Globus pallidus (tissue), 1 donor: ENCODE measurements around the gene SMC6.

Experiments
- DNase-seq: peaks from one replicate; pipeline ENCODE4 v3.0.0-alpha.2; 2015; ENCODE audit warnings: low spot score

SMC6 gene

DNA sequence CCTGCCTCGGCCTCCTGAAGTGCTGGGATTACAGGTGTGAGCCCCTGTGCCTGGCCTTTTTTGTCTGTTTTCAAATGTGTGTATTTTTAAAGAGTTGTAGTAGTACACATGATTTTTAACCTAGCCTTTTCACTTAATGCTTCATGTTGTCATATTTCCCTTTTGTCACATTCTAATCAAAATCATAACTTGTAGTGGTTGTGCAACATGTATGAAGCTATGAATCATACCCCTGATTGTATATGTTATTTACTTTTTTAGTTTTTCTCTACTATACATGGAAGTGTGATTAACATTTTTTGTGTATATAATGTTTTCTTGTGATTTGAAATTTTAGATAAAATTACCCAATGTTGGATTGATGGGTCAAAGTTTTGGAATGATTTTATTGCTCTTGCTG, 8.8 kb upstream of the SMC6 start:
- no peak for DNase-seq

DNA sequence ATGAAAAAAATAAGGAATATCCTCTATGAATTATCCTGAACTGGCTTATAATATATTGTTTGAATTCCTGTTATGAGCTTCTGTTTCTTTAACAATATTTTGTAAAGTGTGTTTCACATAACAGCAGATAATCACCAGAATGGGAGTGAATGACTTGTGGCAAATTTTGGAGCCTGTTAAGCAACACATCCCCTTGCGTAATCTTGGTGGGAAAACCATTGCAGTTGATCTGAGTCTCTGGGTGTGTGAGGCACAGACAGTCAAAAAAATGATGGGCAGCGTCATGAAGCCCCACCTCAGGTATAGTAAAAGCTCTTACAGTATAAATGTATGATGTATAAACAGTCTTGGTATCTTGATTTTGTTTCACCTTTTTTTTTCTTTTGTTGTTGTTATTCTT, 6.2 kb upstream of the SMC6 start:
- DNase-seq: no peak

DNA sequence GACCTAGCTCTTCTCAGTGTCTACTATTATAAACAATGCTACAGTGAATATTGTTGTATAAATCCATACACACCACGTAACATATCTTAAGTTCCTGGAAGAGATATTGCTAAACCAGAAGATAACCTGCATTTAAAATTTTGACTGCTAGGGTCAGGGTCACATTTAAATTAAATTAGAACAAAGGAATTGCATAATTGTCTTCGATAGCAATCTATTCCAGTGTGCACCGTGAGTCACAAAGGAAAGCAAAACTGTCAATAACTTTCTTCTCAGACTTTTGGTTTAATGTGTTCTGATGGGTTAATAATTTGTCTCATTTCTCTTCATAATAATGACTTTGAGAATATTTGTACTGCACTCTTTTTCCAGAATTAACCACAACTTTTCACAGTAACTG, 4.5 kb upstream of the SMC6 start:
- no peak for DNase-seq

DNA sequence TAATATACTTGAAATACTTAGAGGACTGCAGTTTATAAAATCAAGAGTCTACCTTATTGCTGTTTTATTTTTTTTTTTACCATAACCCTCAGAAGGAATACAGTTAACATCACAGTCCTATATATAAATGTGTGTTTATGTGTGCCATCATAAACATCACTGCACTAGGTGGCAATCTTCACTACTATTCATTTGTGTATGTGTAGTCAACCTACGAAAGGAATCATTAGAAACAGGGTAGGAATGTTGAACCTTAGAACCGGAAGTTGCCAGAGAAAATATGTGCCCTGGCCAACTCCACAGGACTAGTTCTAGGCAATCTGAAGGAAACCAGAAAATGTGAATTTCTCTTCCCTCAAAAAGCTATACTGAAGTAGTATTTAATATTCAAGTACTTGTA, 3.7 kb upstream of the SMC6 start:
- no peak for DNase-seq

DNA sequence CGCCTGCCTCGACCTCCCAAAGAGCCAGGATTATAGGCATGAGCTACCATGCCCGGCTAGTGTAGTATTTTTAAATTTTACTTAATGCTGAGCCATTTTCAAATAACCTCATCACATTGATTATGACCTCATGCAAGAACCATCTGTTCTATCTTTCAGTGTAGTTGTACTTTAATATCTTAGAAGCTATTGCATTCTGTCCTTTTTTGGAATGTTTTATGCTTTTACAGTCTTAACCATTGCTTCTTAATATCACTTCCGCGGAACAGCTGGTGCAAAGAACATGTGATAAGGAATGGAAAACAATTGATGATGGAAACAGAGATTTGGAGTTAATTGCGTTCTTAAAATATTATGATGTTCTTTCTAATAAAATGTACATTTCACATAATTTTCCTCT, 3.1 kb upstream of the SMC6 start:
- no peak for DNase-seq

DNA sequence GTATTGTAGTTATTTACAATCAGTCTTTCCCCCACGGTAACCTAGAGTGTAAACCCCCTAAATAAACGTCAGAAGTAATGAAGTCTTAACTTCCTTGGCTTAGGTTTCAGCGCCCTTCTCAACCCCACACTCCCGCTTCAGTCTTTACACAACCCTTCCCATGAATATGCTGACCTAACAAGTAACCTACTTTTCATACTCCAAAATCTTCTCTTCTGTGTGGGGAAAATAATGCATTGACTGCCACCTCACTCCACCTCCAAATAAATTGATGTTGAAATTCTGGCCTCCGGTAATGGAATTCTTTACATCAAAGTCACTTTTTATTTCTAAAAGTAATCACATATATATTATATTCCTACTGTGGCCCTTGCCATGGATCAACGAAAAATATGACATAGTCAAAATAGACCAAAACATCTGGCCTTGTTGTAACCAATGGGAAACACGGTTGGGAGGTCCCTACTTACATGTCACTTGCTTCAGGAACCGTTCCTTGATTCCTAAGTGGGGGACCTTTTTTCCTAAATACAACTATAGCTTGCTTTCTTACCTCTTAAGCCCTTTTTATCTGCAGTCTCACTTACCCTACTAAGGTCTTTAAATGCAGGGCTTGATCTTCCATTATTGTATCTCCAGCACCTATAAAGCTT, 1.3 kb upstream of the SMC6 start:
- DNase-seq: no peak

DNA sequence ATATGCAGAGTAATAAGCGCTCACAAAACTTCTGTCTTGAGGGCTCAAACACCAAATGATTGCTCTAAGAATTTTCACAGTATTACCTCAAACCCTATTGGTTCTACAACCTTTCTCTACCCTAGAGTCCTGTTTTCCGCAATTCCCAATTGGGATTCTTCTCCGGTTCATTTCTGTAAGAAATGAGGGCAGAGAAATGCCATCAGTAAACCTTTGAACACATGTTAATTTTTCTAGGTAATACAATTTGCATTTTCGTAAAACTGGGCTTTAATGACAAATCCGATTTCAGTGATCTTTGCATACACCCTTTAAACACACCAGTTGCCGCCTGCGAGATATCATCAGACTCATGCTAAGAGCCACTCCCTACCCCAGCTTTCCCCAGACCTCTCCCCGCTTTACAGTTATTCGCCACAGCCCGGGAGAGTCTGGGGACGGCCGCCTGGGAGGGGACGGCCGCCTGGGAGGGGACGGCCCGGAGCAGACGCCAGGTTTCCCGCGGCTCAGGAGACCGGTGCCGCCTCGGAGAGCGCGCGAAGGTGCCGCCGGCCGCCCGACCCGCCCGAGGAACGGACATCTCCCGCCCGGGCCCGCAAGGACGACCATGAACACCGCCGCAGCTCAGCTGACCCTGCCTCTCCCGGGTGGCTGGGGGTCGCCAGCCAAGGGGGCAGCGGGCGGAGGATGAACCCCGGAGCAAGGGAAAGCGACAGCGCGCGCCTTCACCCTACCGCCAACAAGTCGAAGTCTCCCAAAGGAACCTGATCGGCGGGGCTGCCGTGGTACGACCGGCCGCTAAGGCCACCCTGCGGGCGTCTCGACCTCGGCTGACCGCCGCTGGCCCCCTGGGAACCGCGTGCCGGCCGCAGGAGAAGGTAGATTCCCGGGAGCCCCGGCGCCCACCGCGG, 463 bp downstream of the SMC6 start:
- DNase-seq: peak; percentile 15

DNA sequence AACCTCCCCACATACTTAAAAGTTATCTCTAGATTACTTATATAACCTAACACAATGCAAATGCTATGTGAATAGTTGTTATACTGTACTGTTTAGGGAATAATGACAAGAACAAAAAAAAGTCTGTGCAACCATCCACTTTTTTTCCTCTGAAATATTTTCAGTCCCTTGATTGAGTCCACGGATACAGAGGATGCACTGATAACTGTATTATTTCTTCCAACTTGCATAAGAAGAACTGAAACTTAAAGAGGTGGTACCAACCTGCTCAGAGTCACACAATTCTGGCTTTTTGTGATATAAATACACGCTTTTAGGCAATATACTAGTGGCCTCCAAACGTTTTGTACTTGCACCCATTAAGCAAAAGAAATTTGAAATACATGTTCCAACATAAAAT, 1.4 kb downstream of the SMC6 start:
- DNase-seq: no peak

DNA sequence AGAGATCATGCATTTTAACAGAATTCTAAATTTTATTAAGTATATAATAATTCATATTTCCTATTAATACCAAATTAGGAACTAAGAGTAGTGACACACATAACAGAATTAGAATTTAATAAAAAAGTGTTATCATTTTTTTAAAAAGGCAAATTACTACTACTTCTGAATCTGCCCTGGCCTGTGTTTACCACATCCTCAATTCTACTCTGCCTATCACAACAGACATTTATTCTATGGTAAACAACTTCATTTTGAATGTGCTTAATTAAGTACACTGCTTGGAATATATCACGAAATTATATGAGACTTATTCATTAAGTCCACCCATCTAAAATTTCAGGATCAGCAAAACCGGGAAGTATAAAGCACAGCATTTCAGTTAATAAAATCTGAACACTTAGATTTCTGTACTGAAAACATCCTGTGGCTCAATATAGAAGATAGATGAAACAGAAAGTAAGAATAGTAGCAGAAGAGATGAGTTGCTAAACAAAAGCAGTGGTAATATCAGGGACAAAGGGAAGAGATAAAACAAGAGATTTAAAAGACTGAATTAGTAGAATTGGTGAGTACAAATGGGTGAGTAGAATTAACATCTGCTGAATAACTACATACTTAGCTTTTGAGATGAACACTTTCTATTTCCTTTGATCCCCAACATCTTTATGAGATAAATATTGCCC, 3.7 kb downstream of the SMC6 start:
- DNase-seq: no peak

DNA sequence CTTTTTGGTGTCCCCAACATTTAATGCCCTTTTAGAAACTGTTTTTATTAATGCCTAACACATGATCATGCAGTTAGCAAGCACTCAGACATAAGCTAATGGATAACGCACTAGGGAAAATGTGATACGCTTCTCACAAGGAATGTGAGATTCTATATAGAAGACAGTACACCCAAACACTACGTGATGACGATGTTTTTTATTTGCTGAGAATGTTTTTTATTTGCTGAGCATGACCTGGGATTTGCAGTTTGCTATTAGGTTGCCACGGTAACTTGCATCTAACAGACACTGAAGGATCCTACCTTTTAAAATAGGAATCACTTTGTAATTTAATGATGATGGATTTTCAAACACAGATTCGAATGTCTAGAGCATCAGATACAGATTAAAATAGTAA, 4.9 kb downstream of the SMC6 start:
- DNase-seq: no peak

DNA sequence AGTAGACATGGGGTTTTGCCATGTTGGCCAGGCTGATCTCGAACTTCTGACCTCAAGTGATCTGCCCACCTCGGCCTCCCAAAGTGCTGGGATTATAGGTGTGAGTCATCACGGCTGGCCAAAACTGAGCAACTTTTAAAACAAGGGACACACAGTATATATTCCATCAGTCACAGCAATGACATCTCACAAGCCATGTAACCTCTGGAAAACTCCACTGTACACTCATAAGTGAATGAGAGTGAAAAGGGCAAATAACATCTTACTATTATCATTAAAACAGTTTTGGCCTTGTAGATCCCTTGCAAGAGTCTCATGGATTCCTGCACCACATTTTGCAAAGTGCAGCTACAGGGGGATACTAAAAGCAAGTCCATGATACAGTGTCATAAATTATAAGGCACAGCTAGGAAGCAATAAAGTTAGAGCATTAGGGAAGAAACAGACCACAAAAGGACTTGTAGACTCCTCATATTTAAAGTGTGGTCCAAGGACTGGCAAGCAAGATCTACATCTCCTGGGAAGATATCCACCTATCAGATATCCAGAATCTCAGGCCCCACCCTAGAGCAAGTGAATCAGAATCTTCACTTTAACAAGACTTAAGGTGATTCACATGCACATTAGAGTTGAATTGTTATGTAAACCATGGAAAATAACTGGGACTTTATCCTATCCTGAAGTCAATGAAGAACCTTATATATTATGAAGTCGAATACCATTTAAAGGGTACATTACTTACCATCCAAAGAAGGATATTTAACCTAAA, 5.7 kb downstream of the SMC6 start:
- no peak for DNase-seq

DNA sequence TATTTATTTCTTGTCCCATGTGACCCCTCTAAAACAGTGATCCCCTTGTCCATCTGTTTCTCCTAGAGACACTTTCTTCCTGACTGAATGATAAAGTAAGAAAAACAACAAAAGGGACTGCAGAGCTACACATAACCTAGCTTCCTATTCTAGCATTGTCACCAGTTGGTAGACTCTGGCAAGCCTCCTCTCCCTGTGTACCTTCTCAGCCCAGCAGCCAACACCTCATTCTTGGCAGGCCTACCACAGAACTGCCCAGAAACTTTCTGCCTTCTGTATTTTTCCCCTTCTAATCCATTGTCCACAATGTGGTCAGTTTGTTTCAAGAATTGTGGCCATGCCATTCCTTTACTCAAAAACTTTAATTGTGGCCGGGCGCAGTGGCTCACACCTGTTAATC, 13.4 kb downstream of the SMC6 start:
- no peak for DNase-seq

DNA sequence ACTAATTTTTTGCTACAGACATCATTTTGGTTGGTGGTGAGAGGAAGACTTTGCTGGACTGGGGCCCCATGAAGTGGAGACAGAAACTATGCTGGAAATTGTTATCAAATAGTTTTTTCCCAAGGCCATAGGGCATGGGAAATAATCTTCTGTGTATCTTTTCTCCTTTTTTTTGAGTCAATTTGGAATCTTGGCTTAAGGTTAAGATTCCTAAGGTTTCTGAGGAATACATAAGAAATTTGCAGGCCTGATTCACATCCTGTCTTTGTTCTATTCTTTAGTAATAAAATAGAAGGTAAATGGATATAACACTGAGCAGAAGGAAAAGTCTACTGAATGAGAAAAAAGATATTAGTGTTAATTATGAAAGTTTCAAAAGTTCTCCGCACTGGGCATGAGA, 16.6 kb downstream of the SMC6 start:
- no peak for DNase-seq

DNA sequence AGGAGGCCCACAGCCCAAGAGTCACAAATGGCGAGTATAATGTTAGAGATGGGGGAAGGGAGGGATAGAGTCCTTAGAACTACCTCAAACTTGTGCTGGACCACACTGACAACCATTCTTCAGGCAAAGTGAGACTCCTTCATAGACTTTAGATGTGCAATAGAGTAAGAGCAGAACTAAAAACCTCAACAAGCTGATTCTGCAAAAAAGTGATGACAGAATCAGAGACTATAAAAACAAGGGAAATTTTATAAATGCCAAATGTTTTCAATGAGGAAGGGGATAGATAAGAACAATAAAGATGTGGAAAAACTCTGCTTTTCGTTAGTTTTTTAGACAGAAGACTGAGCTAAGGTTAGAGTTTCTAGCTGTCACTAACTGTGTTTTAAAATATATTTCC, 17.7 kb downstream of the SMC6 start:
- no peak for DNase-seq

DNA sequence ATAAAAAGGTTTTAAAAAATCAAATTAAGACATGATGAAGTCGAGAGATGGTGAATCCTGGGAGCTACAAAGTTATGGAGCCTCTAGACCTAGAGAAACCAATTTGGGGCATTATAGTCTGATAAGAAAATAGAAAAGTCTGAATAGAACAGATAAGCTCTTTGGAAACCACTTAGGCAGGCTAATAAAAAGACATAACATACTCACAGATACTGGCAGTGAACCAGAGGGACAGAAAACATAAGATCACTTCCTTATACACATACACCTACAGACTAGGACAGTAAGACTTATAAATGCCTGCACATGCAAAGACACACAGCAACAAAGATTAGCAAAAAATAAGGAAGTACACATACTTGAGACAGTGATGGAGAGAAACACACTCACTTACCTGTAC, 20.0 kb downstream of the SMC6 start:
- DNase-seq: no peak

DNA sequence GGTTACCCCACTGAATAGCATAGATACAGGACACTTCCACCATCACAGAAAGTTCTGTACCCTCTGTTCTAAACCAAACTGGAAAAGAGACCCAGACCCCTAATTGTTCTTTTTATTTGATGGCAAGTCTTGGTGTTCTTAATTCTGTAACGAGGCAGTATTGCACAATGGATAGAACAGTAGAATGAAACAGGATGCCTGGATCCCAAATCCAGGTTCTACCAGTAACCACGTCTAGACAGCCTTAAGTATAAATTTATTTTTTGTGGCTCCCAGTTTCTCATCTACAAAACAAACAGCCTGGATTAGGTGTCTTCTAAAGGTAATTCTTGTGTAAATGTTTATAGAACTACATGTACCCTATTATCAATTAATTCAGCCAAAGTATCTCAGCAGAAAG, 23.7 kb downstream of the SMC6 start:
- DNase-seq: no peak

DNA sequence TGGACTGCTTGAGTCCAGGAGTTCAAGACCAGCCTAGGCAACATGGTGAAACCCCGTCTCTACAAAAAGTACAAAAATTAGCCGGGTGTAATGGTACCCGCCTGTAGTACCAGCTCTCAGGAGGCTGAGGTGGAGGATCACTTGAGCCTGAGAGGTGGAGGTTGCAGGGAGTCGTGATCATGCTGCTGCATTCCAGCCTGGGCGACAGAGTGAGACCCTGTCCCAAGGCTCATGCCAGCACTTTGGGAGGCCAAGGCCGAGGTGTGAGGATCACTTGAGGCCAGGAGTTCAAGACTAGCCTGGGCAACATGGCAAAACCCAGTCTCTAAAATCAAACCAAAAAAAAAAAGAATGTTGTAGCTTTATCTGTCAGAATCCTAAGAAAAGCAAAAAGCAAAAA, 25.4 kb downstream of the SMC6 start:
- no peak for DNase-seq

DNA sequence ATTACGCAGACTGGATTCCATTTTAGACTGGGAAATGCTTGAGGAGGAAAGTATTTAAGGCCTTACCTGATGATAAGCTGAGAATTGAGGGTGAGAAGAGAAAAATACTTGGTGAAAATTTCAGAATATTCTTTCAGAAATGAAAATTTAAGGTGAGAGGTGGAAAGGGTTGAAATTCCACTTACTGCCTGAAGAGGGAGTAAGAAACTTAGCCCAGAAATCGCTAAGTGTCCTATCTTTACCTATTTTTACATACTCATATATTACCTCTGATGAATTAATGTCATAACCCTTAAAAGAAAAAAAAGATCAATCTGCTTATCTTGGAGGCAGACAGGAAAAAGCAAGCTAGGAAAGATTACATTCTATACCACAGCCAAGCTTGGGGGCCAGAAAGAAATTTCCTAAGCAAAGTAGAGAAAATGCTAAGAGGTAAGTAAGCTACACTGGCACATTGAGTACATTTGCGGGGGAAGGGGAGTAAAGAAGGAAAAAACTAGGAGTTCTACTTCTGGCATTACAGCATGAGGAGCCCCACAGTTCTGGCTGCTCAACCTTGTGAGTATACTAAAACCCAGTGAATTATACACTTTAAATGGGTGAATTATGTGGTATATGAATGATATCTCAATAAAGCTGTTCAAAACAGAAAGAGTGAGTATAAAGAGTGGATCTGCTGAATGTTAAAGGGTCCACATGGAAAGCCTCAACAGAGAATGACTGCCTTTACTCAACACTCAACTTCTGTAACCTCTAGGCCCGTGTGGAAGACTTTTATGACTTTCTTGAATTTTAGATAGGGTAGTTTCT, 33.8 kb downstream of the SMC6 start:
- DNase-seq: no peak

DNA sequence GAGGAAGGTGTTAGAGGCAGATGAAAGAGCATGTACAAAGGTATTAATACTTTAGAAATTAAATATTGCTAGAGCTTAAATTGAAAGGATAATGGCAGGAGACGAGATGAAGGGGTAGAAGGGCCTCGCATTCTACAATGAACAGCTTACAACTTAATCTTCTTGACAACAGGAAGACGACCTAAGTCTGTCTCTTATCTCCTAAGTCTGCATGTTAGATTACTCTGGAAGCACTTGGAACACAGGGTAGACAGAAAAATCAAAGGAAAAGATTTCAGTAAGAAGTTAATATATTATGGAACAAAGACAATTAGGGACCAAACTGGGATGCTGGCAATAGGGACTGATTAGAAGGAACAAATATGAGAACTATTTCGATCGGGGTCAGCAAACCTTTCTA, 34.9 kb downstream of the SMC6 start:
- no peak for DNase-seq

DNA sequence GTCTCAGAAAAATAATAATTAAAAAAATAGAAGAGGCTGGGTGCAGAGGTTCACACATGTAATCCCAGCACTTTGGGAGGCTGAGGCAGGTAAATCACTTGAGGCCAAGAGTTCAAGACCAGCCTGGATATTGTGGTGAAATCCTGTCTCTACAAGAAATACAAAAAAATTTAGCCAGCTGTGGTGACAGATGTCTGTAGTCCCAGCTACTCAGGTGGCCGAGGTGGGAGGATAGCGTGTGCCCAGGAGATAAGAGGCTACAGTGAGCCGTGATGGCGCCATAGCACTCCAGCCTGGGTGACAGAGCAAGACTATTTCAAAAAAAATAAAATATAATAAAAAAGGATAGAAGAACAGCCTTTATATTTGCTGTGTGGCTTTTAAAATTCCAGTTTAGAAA, 35.9 kb downstream of the SMC6 start:
- no peak for DNase-seq

DNA sequence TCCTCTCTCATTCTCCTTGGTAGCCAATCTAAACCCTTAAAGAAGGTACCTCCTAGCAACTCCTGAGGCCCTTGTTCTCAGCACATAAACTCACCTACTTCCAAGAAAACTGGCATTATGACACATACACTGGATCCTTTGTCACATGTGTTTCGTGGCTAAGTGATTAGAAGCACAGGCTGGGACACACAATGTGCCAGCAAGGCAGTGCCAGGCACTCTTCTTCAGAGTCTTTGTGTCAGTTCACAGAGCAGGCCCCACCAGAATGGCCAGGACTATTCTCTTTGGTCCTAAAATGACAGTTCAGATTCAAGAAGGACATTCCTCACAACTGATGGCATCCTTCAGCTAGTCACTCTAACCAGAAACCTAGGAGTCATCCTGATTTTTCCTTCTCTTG, 40.3 kb downstream of the SMC6 start:
- peak; percentile 62 for DNase-seq
